Glutamatergic neuron (in vitro differentiated cells): ENCODE data around the gene ZFP37. TPM values are rescaled to one million over a fixed set of nuclear protein-coding genes. Genes with fewer than 3 reads are reported as not detected.

ENCODE experiments used
- DNase-seq: peaks from one replicate; pipeline ENCODE4 v3.0.0; 2022
- H3K27ac Mint-ChIP-seq: one replicate; pipeline ENCODE4 v1.8.0; 2020; ENCODE audit warnings: mild to moderate bottlenecking, mixed read lengths, inconsistent platforms; ENCODE audit not compliant: unreplicated experiment
- H3K27me3 Mint-ChIP-seq: one replicate; pipeline ENCODE4 v1.8.0; 2020; ENCODE audit warnings: mild to moderate bottlenecking, moderate library complexity, mixed read lengths, inconsistent platforms; ENCODE audit not compliant: unreplicated experiment
- H3K36me3 Mint-ChIP-seq: one replicate; pipeline ENCODE4 v1.8.0; 2020; ENCODE audit warnings: mild to moderate bottlenecking, mixed read lengths, inconsistent platforms; ENCODE audit not compliant: unreplicated experiment
- H3K4me1 Mint-ChIP-seq: one replicate; pipeline ENCODE4 v1.8.0; 2020; ENCODE audit warnings: mild to moderate bottlenecking, low read depth, mixed read lengths, inconsistent platforms; ENCODE audit not compliant: unreplicated experiment
- H3K4me3 Mint-ChIP-seq: one replicate; pipeline ENCODE4 v1.8.0; 2020; ENCODE audit warnings: mild to moderate bottlenecking, mixed read lengths, inconsistent platforms; ENCODE audit not compliant: unreplicated experiment
- H3K9me3 Mint-ChIP-seq: one replicate; pipeline ENCODE4 v1.8.0; 2020; ENCODE audit warnings: mild to moderate bottlenecking, moderate library complexity, mixed read lengths, inconsistent platforms; ENCODE audit not compliant: unreplicated experiment
- total RNA-seq: library from RNA; stranded (reverse); fragmentation: NEBNext Ultra II Directional; extraction: Animal tissue kit (Norgen Biotek cat#: 25700); gene quantifications from one replicate; pipeline ENCODE4 v1.2.1, GENCODE V29; 2021; ENCODE audit not compliant: unreplicated experiment
- TF ChIP-seq, protein P1 (sequence below): fragments of 200-600 bp; sonication (generic); IDR thresholded peaks from one replicate; pipeline ENCODE4 v1.5.0; 2021; ENCODE audit not compliant: partially characterized antibody, unreplicated experiment

The ZFP37 gene
- total RNA-seq, 1 donor from 2014 or later: 7.9 TPM

DNA sequence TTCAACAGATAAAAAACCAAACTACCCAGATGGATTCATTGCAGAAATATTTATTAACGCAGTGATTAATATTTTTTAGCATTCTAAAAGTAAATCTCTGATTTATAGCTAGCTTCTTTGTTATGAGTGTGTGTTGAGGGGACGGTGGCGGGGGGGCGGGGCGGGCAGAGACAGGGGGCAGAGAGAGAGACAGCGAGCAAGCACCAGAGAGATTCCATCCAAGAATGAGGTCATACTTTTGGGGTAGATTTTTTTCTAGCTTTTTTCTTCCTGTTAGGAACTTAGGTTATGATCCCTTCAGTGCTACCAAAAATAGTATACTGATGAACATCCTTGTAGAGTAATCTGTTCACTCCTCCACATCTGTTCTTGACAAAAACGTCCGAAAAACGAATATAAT lies 44.0 kb downstream of the ZFP37 start:
- Mint-ChIP-seq H3K9me3 (no peaks in the 10 kb centered on the region), H3K27me3 (no peaks in the 10 kb centered on the region), H3K27ac (peak overlapping the region; percentile 85), H3K4me1 (peaks cover 2% of the 10 kb centered on the region), H3K4me3 (peak overlapping the region; percentile 94), H3K36me3 (peaks cover 13% of the 10 kb centered on the region)
- no peak for DNase-seq
- TF ChIP-seq, protein P1, sequence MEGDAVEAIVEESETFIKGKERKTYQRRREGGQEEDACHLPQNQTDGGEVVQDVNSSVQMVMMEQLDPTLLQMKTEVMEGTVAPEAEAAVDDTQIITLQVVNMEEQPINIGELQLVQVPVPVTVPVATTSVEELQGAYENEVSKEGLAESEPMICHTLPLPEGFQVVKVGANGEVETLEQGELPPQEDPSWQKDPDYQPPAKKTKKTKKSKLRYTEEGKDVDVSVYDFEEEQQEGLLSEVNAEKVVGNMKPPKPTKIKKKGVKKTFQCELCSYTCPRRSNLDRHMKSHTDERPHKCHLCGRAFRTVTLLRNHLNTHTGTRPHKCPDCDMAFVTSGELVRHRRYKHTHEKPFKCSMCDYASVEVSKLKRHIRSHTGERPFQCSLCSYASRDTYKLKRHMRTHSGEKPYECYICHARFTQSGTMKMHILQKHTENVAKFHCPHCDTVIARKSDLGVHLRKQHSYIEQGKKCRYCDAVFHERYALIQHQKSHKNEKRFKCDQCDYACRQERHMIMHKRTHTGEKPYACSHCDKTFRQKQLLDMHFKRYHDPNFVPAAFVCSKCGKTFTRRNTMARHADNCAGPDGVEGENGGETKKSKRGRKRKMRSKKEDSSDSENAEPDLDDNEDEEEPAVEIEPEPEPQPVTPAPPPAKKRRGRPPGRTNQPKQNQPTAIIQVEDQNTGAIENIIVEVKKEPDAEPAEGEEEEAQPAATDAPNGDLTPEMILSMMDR: no peak

DNA sequence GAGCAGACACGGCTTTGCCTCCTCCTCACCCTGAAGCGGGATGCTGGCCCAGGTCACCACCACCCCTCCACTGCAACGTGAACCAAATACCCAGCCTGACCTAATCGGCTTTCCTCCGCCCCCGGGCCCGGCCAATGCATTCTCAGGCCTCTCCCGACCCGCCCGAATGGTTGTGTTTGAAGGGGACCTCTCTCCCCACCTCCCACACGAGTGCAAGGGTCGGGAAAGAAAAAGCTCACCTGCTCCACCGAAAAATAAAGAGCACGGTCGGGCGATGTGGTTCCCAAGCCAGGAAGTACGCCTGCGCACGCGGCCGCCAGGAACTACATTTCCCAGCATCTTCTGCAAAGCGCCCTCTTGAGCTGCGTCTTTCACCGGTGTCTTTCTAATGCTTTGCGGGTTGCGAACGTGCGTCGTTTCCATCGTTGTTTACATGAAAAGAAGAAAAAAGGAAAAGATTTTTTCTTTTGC lies 44.6 kb downstream of the ZFP37 start, which contains the start of gene ZNF883:
Gene ZNF883 (minus strand): TSS at position 282 of the 471 bp plus-strand sequence.
- peaks cover 2% of the 10 kb centered on the region for H3K4me1 Mint-ChIP-seq
- TF ChIP-seq, protein P1: no peak
- DNase-seq: peak; percentile 81
- no peaks in the 10 kb centered on the region for H3K9me3 Mint-ChIP-seq
- H3K4me3 Mint-ChIP-seq: peak within 1 kb of the TSS; percentile 94
- no peaks in the 10 kb centered on the region for H3K27me3 Mint-ChIP-seq
- peaks cover 17% of the 10 kb centered on the region for H3K36me3 Mint-ChIP-seq
- H3K27ac Mint-ChIP-seq: peak within 1 kb of the TSS; percentile 85

DNA sequence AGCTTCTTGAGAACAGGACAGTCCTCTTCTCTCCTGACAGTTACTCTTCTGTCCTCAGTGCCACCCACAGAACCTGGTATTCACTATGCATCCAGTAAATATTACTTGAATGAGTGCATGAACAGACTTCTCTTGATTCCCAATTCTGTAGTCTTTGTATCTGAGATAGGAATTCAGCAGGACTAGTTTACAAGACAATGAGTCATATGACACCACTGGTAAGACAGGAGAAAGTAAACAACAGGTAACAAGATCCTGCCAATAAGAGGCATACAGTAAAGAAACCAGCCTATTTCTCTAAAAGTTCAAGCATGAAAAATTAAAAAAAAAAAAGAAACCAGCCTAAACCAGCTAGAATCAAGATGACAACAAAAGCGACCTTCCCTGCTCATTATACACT lies 50.7 kb downstream of the ZFP37 start:
- Mint-ChIP-seq H3K36me3 (peaks cover 54% of the 10 kb centered on the region), H3K4me3 (no peak overlapping the region), H3K27ac (no peak overlapping the region), H3K9me3 (peaks cover 7% of the 10 kb centered on the region), H3K27me3 (no peaks in the 10 kb centered on the region), H3K4me1 (no peaks in the 10 kb centered on the region)
- DNase-seq: no peak
- TF ChIP-seq, protein P1: no peak

DNA sequence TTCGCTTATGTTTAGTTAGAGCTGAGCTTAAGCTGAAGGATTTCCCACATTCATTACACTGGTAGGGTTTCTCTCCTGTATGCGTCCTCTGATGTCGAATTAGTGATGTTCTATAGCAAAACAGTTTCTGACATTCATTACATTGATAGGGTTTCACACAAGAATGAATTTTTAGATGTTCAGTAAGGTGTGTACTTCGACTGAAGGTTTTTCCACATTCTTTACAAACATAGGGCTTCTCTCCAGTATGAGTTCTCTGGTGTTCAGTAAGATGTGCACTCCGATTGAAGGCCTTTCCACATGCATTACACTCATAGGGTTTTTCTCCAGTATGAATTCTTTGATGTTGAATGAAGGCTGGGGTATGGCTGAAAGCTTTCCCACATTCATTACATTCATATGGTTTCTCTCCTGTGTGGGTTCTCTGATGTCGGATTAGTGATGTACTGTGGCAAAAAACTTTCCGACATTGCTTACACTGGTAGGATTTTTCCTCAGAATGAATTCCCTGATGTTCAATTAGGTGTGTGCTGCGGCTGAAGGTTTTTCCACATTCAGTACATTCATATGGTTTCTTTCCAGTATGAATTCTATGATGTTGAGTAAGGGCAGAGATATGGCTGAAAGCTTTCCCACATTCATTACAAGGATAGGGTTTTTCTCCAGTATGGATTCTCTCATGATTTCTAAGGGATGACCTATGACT lies 59.1 kb downstream of the ZFP37 start:
- Mint-ChIP-seq H3K27me3 (peaks cover 6% of the 10 kb centered on the region), H3K4me3 (no peak overlapping the region), H3K9me3 (peaks cover 42% of the 10 kb centered on the region), H3K36me3 (peaks cover 78% of the 10 kb centered on the region), H3K4me1 (no peaks in the 10 kb centered on the region), H3K27ac (no peak overlapping the region)
- no peak for DNase-seq
- TF ChIP-seq, protein P1: no peak

Other genes starting within 250 kb of the ZFP37 start
- gene SLC46A2, start 165.8 kb downstream of the ZFP37 start, total RNA-seq: not detected
- 18.4 TPM for gene ZNF883, start 44.5 kb downstream of the ZFP37 start, total RNA-seq
- gene SLC31A2, start 94.3 kb upstream of the ZFP37 start, total RNA-seq: 1.6 TPM
- 18.2 TPM for gene FKBP15, start 164.6 kb upstream of the ZFP37 start, total RNA-seq
- gene SLC31A1, start 164.8 kb upstream of the ZFP37 start, total RNA-seq: 11.2 TPM
- 13.4 TPM for gene CDC26, start 218.8 kb upstream of the ZFP37 start, total RNA-seq
- gene PRPF4, start 218.9 kb upstream of the ZFP37 start, total RNA-seq: 21.9 TPM
- not detected for gene RNF183, start 246.7 kb upstream of the ZFP37 start, total RNA-seq